ENCODE results near the gene EPYC. TPM values are rescaled to one million over a fixed set of nuclear protein-coding genes. Genes with fewer than 3 reads are reported as not detected.
A peak's percentile ranks its signal among the peaks of the same experiment; 100 is the strongest.

Gene EPYC
- total RNA-seq, 1 donor from 2014 or later: not detected

DNA sequence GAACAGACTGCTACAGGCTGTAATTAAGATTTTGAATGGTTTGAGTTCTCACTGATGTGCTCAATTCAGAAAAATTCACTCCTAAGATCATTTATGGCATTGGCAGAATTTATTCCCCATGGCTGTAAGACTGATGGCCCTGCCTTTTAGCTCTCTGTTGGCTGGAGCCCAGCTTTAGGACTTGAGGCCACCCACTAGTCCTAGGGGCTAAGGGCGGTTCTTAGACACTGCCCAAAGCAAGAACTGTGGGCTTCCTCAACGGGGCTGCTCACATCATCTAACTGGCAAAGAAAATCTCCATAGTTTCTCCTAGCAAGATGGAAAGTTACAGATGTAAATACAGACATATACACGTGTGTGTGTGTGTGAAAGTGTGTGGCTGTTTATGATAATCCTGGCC is 46.4 kb downstream of the EPYC start:
- DNase-seq (ENCODE audit: low read depth in 2 of 2): no peak

DNA sequence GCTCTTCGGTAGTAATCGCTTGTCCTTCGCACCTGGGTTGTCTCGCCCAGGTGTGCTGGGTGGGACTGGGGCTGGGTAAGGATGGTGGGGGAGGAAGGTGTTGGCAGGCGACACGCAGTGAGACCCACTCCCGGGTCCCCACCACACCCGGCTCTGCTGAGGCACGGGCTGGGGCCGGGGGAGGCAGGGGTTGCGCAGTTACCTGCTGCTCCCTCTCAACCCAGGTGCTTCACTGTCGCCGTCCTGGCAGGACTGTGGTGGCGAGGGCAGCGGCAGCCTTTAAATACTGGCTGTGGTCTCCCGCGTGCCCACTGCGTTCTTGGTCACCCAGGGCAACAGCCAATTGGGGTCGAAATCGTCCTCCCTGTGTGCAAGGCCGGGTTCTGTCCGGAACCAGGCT is 49.9 kb downstream of the EPYC start, which contains the start of gene CCER1:
TSS of gene CCER1 (minus strand) at position 256 of the 400 bp plus-strand sequence. CDS start 434 bp downstream, outside the sequence.
- no peak for DNase-seq (ENCODE audit: low read depth in 2 of 2)

DNA sequence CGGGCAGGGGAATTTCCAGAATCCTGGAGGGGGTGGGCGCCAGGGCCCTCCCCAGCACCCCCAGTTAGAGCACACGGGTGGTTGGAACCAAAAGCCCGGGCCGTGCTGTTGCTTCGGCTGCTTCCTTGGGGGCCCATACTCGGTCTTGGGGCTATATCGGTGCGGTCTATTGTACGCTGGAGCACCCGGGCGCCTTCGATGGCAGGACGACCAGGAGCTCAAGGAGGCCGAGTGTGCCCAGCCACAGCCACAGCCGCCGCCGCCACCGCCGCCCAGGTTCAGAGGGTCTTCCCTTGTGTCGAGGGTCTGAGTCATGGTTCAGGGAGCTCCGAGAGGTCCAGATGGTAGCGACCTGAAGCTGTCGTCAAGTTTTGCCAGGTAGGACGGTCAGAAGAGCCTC is 50.3 kb downstream of the EPYC start:
- DNase-seq (ENCODE audit: low read depth in 2 of 2): no peak

DNA sequence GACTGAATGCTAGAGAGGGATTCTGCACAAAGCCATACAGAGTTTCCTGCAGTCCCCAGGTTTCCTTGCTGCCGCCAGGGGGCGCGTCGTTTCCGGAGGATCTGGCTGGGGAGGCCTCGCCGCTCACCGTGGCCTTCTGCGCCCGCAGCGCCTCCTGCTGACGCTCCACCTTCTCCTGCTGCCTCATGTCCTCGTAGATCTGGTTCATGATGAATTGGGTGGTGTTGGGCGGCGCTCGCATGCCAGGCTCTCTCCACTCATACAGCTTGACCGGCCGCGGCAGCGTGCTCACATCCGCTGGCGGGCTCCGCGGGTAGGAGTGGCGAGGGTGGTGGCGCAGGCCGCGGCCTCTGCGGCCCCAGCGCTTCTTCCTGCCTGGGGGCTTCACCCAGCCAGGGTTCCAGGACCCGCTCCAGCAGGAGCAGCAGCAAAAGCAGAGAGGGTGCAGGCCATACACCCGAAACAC is 50.8 kb downstream of the EPYC start:
- no peak for DNase-seq (ENCODE audit: low read depth in 2 of 2)

DNA sequence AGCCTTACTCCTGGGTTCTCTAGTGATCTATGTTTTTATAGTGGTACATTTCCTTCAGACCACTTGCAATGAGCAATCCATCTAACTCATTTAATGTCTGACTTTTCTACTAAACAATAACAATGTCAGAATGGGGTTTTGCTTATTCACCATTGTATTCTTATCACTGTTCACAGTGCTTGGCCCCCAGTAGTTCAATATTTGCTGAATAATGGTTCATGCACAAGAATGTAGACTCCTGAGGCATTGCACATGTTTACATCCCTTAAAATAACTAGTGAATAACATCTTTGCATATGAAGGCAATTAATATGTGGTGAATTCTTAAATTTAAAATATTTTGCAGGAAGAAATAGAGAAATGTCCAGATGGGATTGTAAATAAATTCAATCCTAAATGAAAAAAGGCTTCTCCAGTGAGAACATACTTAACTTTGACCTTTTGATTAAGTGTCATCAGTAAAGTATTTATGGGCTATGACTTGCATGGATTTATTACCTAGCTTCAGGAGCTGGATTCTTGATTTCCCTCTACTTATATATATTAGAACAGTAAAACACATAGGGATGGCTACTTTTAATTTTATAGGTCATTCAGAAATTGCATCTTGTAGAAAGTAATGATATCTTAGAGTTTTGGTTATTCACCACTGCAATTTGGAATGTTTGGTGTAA is 53.2 kb downstream of the EPYC start:
- DNase-seq (ENCODE audit: low read depth in 2 of 2): no peak

DNA sequence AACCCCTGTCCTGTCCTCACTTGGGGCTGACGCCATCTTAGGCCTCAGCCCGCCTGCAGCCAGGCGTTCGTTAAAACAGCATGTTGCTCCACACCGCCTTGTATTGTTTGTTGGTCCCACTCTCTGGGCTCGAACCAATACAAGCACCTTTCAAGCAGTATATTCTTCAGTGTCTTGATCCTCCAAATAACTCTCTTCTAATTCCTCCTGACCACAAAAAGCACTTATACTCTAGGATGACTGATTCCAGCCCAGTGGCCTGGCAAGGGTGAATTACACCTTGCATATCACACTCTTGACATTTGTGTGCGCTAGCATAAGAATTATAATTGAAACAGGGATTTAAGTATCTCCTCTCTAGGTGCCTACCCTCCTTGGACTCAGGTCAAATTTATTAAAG is 56.9 kb downstream of the EPYC start:
- no peak for DNase-seq (ENCODE audit: low read depth in 2 of 2)

DNA sequence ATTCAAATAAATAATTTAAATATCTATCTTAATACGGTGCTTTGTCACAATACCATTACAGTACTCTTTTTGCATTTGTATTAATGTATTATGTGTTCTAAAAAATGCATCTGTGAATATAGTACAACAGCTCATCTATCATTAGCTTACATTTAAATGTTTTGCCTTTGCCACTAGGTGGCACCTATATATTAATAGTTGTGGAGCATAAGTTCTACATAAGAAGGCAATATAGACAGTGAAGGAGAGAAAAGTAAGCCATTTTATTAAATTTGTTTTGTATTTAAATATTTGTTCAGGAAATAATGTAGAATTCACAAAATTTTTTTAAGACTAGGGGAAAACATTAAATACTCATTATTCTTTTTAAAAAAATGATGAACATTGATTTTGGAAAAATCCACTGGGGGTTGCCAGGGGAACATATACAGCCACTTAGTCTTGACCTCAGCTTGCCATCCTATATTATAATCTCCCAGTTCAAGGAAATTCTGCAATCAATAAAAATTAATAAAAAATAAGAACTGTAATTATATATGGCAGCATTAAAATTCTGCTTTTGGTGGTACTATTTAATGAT is 59.6 kb downstream of the EPYC start:
- peak; percentile 11 to 52 for DNase-seq (ENCODE audit: low read depth in 2 of 2)

DNA sequence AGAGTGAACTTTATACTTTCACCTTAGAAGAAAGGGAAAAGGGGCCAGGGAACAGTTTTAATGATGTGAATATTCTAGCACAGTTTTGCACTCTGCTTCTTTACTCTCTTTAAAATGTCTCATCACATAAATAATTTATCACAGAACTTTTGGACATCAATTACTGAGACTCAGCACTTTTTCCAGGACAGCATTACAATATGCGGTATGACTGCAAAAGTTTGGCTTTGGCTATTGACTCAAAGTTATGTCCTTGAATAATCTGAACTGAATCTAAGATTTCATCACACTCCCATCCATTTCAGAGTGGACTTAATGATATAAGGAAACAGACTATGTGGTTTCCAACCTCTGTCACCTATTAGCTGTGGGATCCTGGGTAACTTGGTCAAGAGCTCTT is 61.5 kb downstream of the EPYC start:
- no peak for DNase-seq (ENCODE audit: low read depth in 2 of 2)

DNA sequence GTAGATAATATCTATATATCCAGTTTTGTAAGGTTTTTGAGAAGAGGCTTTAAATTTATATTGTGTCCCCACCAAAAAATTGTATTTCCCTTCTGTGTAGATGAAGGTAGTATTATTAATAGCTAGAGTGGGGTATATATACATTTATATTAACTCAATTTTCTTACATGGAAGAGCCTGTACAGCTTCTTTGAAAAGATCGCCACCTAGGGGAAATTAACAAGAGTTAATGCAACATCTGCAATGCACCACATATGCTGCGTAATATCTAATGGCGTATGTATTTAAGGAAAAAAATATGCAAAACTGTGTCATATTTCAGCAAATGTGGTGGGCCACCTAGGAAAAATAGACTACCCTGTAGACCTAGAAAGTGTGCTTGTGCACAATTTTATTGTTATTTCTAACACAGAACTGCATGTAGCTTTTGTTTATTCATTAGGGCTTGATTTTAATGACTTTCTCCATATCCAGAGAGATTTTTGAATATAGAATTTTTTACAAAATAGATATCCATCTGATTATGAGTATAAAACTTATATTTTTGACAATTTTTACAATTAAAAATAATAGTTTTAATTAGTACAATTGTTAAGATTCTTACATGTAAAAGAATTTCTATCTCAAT is 63.8 kb downstream of the EPYC start:
- DNase-seq (ENCODE audit: low read depth in 2 of 2): peak; percentile 44 to 74

DNA sequence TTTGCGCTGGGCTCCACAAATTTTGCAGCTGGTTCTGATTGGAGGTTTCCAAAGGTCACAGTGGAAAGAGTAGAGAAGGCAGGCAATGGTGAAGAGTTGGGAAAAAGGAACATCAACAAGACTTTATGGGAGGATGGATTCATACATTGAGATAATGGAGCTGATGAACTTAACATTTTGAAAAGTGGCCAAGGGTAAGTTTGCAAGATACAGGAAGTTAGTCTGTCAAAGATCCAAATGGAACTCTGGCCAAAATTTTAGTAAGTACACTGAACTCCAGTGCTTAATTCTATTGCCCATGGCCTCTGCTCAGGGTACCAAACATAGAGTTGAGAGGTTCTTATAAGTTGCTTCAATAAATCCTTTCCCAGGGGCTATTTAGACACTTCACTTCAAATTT is 65.4 kb downstream of the EPYC start:
- no peak for DNase-seq (ENCODE audit: low read depth in 2 of 2)

DNA sequence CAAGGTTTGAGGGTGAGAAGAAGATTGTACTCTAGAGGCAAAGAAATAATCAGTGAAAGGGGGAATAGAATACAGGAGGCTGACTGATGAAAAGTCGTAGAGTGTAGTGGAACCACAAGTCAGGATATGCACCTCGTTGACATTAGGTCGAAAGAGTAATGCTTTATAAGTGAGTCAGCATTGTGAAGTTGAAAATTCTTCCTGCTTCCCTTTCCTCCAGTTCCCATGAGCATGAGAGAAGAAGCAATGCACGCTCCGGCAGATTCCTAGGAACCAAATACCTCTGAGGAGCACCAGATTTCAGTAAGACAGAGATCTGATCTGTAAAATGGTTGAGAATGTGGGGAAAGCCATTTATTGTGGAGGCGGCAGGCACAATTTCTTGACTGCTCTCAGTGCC is 66.3 kb downstream of the EPYC start:
- DNase-seq (ENCODE audit: low read depth in 2 of 2): peak in 1 of 2 donors; percentile 71

DNA sequence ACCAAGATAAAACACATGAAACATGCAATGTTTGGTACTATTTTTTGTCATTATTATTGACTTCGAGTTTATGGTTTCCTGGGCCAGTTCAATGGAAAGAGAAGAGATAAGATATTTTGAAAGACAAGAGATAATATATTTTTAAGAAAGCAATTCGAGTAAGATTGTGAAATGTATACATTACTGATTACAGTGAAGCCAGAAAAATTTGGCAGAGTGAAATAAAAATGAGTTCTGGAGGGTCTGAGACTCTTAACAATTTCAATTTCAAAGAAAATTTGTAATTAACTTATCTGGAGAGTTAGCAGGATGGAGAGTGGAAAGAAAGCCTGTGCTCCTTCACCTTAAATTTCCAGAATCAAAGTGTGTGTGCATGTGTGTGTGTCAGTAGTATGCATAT is 67.1 kb downstream of the EPYC start:
- no peak for DNase-seq (ENCODE audit: low read depth in 2 of 2)

DNA sequence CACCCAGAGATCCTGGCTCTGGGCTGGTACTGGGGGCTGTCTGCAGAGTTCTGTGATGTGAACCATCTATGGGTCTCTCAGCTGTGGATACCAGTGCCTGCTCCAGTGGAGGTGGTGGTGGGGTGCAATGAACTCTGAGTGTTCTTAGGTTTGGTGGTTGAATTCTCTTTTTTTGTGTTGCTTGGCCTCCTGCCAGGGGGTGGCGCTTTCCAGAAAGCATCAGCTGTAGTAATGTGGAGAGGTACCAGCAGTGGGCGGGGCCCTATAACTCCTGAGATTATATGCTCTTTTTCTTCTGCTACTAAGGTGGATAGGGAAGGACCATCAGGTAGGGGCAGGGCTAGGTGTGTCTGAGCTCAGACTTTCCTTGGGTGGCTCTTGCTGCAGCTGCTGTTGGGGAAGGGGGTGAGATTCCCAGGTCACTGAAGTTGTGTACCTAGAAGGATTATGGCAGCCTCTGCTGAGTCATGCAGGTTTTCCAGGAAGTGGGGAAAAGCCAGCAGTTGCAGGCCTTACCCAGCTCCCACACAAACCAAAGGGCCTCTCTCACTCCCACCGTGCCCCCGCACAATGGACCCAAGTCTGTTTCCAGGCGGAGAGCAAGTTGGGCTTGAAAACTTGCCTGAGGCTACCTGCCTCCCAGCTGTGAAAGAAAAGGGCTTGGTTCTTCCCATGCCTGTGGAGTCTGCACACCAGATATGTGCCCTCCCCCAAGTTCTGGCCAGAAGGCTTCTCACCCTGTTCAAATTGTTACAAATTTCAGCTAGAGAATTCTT is 68.4 kb downstream of the EPYC start:
- DNase-seq (ENCODE audit: low read depth in 2 of 2): no peak

DNA sequence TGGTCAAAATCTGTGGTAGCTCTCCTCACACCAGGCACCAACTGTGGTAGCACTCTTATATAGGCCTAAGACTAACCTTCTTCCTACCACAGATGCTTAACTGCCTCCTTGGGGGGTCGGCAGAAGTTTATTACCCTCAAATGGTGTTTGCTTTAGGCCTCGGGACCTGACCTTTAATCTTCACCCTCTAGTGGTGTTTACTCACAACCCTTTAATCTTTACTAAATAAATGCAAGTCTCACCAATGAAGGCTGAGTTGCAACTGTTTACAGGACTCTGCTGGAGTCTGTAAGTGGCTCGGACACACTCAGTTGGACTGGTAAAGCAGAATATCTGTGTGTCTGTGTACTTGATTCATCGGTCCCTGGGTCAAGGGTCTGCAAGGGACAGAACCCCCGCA is 79.2 kb downstream of the EPYC start:
- DNase-seq (ENCODE audit: low read depth in 2 of 2): no peak

DNA sequence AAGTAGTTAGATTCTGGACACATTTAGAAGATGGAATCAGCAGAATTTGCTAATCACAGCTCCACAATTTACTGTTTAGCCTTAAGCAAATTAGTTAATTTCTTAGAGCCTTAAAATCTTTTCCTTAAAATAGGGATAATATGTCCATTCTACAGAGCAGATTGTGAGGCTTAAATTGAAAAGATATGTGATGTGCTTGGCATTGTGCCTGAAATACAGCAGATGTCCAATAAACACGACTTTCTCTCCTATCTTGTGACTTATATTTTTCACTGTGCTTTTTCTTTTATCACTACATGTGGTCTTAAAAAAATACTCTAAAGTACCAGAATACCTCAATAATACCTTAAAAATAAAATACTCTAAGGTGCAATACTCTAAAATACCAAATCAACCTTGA is 80.4 kb downstream of the EPYC start:
- DNase-seq (ENCODE audit: low read depth in 2 of 2): no peak

DNA sequence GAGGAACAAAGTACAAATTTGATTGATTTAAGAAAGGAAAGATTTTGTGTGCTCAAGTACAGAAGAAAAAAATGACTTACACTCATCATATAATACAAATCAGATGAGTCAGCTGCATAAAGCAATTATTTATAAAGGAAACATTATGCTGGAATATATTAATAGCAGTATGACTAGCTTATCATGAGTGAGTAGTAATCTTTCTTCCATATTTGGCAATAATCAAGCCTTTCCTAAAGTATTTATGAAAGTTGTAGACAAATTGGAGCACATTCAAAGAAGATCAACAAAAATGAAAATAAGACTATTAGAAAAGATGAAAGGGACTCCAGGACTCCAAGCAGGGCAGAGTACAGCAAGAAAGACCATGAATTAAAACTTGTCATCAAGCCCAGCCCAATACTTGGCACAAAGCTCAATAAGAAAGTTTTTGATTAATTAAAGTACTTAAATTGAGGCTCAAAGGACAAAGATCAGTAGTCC is 82.6 kb downstream of the EPYC start:
- peak in 1 of 2 donors; percentile 54 for DNase-seq (ENCODE audit: low read depth in 2 of 2)

DNA sequence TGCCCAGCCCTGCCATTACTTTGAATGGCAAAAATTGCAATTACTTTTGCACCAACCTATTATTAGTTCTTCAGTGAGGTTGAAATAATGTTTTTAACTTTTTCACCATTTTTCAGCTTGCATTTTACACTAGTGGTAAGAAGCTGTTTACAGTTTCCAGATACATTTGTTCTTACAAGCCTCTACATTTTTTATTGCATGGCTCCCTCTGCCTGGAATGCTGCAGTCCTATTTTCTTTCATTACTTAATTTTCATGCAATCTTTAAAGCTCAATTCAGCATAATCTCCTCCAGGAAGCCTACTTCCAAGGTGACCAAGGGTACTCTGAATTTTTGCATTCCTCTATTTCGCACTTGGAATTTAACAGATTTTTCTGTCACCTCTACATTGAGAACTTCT is 83.2 kb downstream of the EPYC start:
- DNase-seq (ENCODE audit: low read depth in 2 of 2): no peak

DNA sequence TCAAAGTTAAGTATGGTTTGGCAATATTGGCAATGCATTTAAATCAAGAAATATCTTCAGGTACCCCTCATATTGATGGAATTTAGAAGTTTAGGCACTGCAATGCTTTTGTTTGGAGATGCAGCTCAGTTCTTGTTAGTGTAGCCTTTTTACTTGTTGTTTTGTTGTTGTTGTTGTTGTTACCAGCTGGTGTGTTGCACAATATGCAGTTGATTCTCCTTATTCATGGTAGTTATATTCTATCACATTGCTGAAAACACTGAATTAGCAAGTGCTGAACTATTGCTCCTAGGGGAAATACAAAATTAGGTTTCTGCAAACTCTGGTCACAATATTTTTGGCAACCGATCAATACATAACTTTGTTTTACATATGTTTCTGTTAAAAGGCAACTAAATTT is 84.5 kb downstream of the EPYC start:
- no peak for DNase-seq (ENCODE audit: low read depth in 2 of 2)

DNA sequence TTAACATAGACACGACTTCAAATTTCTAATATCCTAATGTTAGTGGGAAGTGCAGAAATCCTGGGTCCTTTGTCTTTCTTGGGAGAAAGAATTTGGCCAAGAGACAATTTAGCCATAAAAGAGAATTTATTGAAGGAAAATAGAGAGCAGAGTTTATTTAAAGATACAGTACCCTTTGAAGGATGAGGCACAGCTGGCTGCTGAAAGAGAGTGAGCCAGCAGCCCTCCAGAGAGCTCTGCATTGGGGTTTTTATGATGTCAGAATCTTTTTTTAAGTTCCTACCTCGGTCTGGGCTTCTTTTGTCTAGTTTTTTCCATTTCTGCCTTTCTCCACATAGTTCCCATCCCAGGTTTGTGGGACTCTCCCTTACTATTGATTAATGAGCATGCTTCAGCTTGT is 87.3 kb downstream of the EPYC start:
- DNase-seq (ENCODE audit: low read depth in 2 of 2): no peak

DNA sequence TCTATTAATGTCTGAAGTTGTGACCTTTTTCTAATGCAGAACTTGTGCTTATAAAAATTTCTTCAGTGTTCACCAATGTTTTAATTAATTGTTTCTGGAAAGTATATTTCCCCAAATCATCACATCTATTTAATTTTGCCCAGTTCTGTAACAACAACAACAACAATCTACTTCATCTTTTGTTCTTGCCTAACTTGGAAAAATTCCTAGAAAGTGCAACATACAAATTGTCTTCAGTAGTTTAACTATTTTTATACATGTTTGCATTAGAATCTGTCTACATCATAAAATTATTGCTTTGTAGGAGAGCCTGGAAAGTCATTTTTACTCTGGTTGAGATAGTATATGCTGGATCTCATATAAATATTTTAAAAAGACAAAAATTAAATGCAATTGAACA is 88.3 kb downstream of the EPYC start:
- DNase-seq (ENCODE audit: low read depth in 2 of 2): no peak

DNA sequence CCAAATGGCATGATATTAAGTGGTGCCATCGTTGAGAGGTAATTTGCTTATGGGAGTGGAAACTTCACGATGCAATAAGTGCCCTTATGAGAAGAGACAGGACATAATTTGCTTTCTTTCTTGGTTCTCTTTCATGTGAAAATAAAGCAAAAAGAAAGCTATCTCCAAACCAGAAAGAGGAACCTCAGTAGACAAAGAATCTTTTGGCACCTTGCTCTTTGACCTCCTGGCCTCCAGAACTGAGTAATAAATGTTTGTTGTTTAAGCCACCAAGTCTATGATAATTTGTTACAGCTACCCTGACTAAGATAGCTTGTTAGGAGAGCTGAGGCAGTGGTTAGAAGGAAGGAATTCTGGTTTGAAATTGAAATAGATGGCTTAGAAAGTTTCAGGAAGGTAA is 89.4 kb downstream of the EPYC start:
- no peak for DNase-seq (ENCODE audit: low read depth in 2 of 2)

Data from dermis microvascular lymphatic vessel endothelial cell (primary cell).